ENCODE measurements around the gene ZNF831. TPM values are rescaled to one million over a fixed set of nuclear protein-coding genes. Genes with fewer than 3 reads are reported as not detected.

The ZNF831 gene
- total RNA-seq, 1 donor from 2014 or later = not detected

- Mint-ChIP-seq H3K27me3 (ENCODE audit: unreplicated experiment) (peaks cover 22% of the 10 kb centered on the region), H3K4me1 (ENCODE audit: unreplicated experiment) (no peaks in the 10 kb centered on the region), H3K4me3 (ENCODE audit: unreplicated experiment) (no peak overlapping the region), H3K27ac (ENCODE audit: unreplicated experiment) (no peak overlapping the region), H3K9me3 (ENCODE audit: unreplicated experiment) (no peaks in the 10 kb centered on the region), H3K36me3 (ENCODE audit: unreplicated experiment) (no peaks in the 10 kb centered on the region)
- DNase-seq (ENCODE audit: extremely low spot score, unreplicated experiment) = no peak
- TF ChIP-seq CTCF (IDR thresholded peaks at IDR 0.05) = no peak
Observed at GRCh38 chr20:59301343-59302007, 137.9 kb downstream of the ZNF831 start.

- H3K27ac Mint-ChIP-seq (ENCODE audit: unreplicated experiment) = no peak overlapping the region
- peaks cover 13% of the 10 kb centered on the region for H3K27me3 Mint-ChIP-seq (ENCODE audit: unreplicated experiment)
- no peaks in the 10 kb centered on the region for H3K4me1 Mint-ChIP-seq (ENCODE audit: unreplicated experiment)
- DNase-seq (ENCODE audit: extremely low spot score, unreplicated experiment) = no peak
- no peaks in the 10 kb centered on the region for H3K9me3 Mint-ChIP-seq (ENCODE audit: unreplicated experiment)
- no peak overlapping the region for H3K4me3 Mint-ChIP-seq (ENCODE audit: unreplicated experiment)
- H3K36me3 Mint-ChIP-seq (ENCODE audit: unreplicated experiment) = no peaks in the 10 kb centered on the region
- no peak for TF ChIP-seq CTCF (IDR thresholded peaks at IDR 0.05)
Observed at GRCh38 chr20:59305908-59306655, 142.5 kb downstream of the ZNF831 start.

GRCh38 chr20:59307270-59307669 is 143.6 kb downstream of the ZNF831 start:
- Mint-ChIP-seq H3K27ac (ENCODE audit: unreplicated experiment) (no peak overlapping the region), H3K4me3 (ENCODE audit: unreplicated experiment) (no peak overlapping the region), H3K27me3 (ENCODE audit: unreplicated experiment) (peaks cover 11% of the 10 kb centered on the region), H3K4me1 (ENCODE audit: unreplicated experiment) (no peaks in the 10 kb centered on the region), H3K9me3 (ENCODE audit: unreplicated experiment) (no peaks in the 10 kb centered on the region), H3K36me3 (ENCODE audit: unreplicated experiment) (no peaks in the 10 kb centered on the region)
- DNase-seq (ENCODE audit: extremely low spot score, unreplicated experiment) = no peak
- no peak for TF ChIP-seq CTCF (IDR thresholded peaks at IDR 0.05)

Other genes starting within 250 kb of the ZNF831 start
- gene NELFCD, start 182.6 kb upstream of the ZNF831 start, total RNA-seq = 60.9 and 64.5 TPM in 2 replicates
- 17.2 and 17.5 TPM in 2 replicates for gene CTSZ, start 156.6 kb upstream of the ZNF831 start, total RNA-seq
- not detected in 2 replicates for gene TUBB1, start 144.4 kb upstream of the ZNF831 start, total RNA-seq
- 66.7 and 68.2 TPM in 2 replicates for gene ATP5F1E, start 131.5 kb upstream of the ZNF831 start, total RNA-seq
- gene PRELID3B, start 121.0 kb upstream of the ZNF831 start, total RNA-seq = 38.8 and 45.1 TPM in 2 replicates
- gene EDN3, start 136.8 kb downstream of the ZNF831 start, total RNA-seq = not detected in 2 replicates

All from osteocyte (in vitro differentiated cells).